ENCODE measurements around the gene AUTS2.

The AUTS2 gene

DNA sequence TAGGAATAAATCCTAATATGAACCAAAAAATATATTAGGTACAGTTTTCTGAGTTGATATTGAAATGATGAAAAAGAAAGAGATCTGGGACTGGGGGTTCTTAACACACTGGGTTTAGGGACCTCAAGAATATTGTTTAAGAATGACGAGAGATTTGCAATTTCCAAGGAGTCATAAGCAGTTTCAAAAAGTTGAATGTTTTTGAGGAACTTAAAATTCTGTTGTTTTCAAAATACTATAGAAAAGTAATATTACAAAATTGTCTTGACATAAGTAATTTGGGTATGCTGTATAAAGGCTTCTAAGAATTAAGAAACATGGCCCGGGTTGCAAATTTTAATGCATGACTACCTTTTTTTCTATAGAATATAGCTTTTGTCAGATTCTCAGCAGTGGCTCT, 88.1 kb downstream of the AUTS2 start:
- no peak for DNase-seq (ENCODE audit: low read depth, low spot score)
- no peak overlapping the region for H3K4me3 ChIP-seq (ENCODE audit: low read depth, low read length)
- TF ChIP-seq CTCF (IDR thresholded peaks at IDR 0.05; ENCODE audit: insufficient read depth, low read length, missing control alignments): no peak
- CTCF ChIA-PET: interaction anchor here (0.9 to 1.3 kb wide), 2 partner anchors 9 to 10 kb away, joined by 3 to 5 read pairs; no protein-coding TSS in a partner anchor
- POLR2A ChIA-PET: no interaction called here

GRCh38 chr7:69687739-69688433, 89.6 kb downstream of the AUTS2 start:
- DNase-seq (ENCODE audit: low read depth, low spot score): no peak
- TF ChIP-seq CTCF (IDR thresholded peaks at IDR 0.05; ENCODE audit: insufficient read depth, low read length, missing control alignments): no peak
- H3K4me3 ChIP-seq (ENCODE audit: low read depth, low read length): no peak overlapping the region
- POLR2A ChIA-PET: no interaction called here
- CTCF ChIA-PET: no interaction called here

GRCh38 chr7:69690329-69690728, 92.1 kb downstream of the AUTS2 start:
- DNase-seq (ENCODE audit: low read depth, low spot score): no peak
- TF ChIP-seq CTCF (IDR thresholded peaks at IDR 0.05; ENCODE audit: insufficient read depth, low read length, missing control alignments): no peak
- H3K4me3 ChIP-seq (ENCODE audit: low read depth, low read length): no peak overlapping the region
- CTCF ChIA-PET: interaction anchor here (1.4 kb wide), 1 partner anchor 242 kb away, joined by 3 read pairs; no protein-coding TSS in a partner anchor
- POLR2A ChIA-PET: no interaction called here

DNA sequence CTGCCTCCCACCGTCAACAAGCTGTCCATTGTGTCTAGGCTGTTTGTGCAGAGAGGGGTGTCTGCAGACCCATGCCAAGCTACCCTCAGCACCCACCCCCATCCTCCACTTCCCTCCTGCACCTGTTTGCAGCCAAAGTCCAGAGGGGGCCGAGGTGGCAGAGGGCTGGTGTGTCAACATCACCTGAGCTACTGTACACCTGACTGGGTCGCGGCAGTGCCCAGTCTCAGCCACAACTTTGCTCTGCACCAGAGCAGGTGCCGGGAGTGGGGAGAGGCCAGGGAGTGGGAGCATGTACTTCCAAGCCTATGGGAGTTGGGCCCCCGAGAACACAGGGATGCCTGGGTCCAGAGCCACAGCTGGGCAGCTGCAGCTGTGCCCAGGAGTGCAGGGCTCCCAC, 93.1 kb downstream of the AUTS2 start:
- no peak for DNase-seq (ENCODE audit: low read depth, low spot score)
- ChIA-PET POLR2A (no interaction called here), CTCF (interaction anchor here (1.4 kb wide), 1 partner anchor 241 kb away, joined by 3 read pairs; no protein-coding TSS in a partner anchor)
- TF ChIP-seq CTCF (IDR thresholded peaks at IDR 0.05; ENCODE audit: insufficient read depth, low read length, missing control alignments): no peak
- no peak overlapping the region for H3K4me3 ChIP-seq (ENCODE audit: low read depth, low read length)

- TF ChIP-seq CTCF (IDR thresholded peaks at IDR 0.05; ENCODE audit: insufficient read depth, low read length, missing control alignments): no peak
- no peak overlapping the region for H3K4me3 ChIP-seq (ENCODE audit: low read depth, low read length)
- DNase-seq (ENCODE audit: low read depth, low spot score): no peak
- ChIA-PET POLR2A (no interaction called here), CTCF (interaction anchor here (1.4 kb wide), 1 partner anchor 240 kb away, joined by 3 read pairs; no protein-coding TSS in a partner anchor)
These were observed 93.5 kb downstream of the AUTS2 start for GRCh38 chr7:69691734-69692133.

DNA sequence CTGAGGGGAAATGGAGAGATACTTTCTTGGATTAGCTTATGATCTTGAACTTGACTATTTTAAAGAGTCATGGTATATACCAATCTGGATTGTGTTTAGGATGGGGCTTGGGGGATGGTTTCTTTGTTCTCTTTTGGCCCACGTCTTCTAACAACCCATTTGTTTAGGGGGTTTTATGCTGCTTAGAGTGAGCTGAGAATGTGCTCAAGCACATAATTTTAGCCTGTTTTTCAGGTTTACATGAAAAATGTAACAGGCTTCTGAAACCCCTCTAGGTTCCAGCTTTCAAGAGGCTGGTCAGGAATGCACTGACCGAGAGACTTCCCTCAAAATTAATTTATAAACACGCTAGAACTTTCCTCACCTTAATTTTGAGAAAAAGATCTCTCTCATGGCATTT, 94.3 kb downstream of the AUTS2 start:
- ChIA-PET POLR2A (no interaction called here), CTCF (no interaction called here)
- no peak for TF ChIP-seq CTCF (IDR thresholded peaks at IDR 0.05; ENCODE audit: insufficient read depth, low read length, missing control alignments)
- no peak for DNase-seq (ENCODE audit: low read depth, low spot score)
- no peak overlapping the region for H3K4me3 ChIP-seq (ENCODE audit: low read depth, low read length)
